NCI-H526 treated with DMSO at 0.1 percent for 48 hours (cell line): ENCODE data around the gene SYNRG.
"Not testable (repeated sequence)": the region's sequence is repeated elsewhere in the genome, so short reads cannot be mapped to it uniquely, and the experiment has no call there.

ENCODE experiments used
- DNase-seq: peaks from one replicate; lab custom pipeline; 2025; lab: John Stamatoyannopoulos, UW

The SYNRG gene

GRCh38 chr17:37538981-37539659 is 70.1 kb downstream of the SYNRG start:
- DNase-seq = no peak

- DNase-seq = no peak
Measured at GRCh38 chr17:37535906-37536305, 73.3 kb downstream of the SYNRG start.

GRCh38 chr17:37532756-37533155 is 76.5 kb downstream of the SYNRG start:
- DNase-seq = no peak

- DNase-seq = no peak
Measured at GRCh38 chr17:37530420-37530819, 78.8 kb downstream of the SYNRG start.

- peak; percentile 39 for DNase-seq
Measured at GRCh38 chr17:37527249-37527851, 81.9 kb downstream of the SYNRG start.

- no peak for DNase-seq
Measured at GRCh38 chr17:37523715-37524219, 85.5 kb downstream of the SYNRG start.

- no peak for DNase-seq
Measured at GRCh38 chr17:37521821-37522220, 87.4 kb downstream of the SYNRG start.

- DNase-seq = no peak
Measured at GRCh38 chr17:37520174-37520573, 89.0 kb downstream of the SYNRG start.

- DNase-seq = no peak
Measured at GRCh38 chr17:37519251-37519985, 89.8 kb downstream of the SYNRG start.

GRCh38 chr17:37518826-37519225 is 90.4 kb downstream of the SYNRG start:
- no peak for DNase-seq

- no peak for DNase-seq
Measured at GRCh38 chr17:37517881-37518280, 91.3 kb downstream of the SYNRG start.

GRCh38 chr17:37516127-37516571 is 93.1 kb downstream of the SYNRG start:
- no peak for DNase-seq

GRCh38 chr17:37513711-37514110 is 95.5 kb downstream of the SYNRG start:
- peak; percentile 66 for DNase-seq

GRCh38 chr17:37512442-37513068 is 96.7 kb downstream of the SYNRG start:
- DNase-seq = peak; percentile 64

GRCh38 chr17:37511642-37512041 is 97.6 kb downstream of the SYNRG start:
- not testable (repeated sequence) for DNase-seq

- DNase-seq = no peak
Measured at GRCh38 chr17:37510056-37510455, 99.2 kb downstream of the SYNRG start.

GRCh38 chr17:37507111-37507510 is 102.1 kb downstream of the SYNRG start:
- DNase-seq = no peak

- DNase-seq = peak; percentile 21
Measured at GRCh38 chr17:37506678-37507077, 102.5 kb downstream of the SYNRG start.

GRCh38 chr17:37505333-37505732 is 103.9 kb downstream of the SYNRG start:
- no peak for DNase-seq

- DNase-seq = no peak
Measured at GRCh38 chr17:37503148-37503547, 106.1 kb downstream of the SYNRG start.

- no peak for DNase-seq
Measured at GRCh38 chr17:37502009-37502936, 106.9 kb downstream of the SYNRG start.
